GM19328 (cell line): ENCODE measurements around the gene STK32B.
"Not testable (repeated sequence)": the region's sequence is repeated elsewhere in the genome, so short reads cannot be mapped to it uniquely, and the experiment has no call there.

Experiments used
- ATAC-seq: cut with Tn5 transposase; IDR thresholded peaks from one replicate; pipeline ENCODE4 v1.9.1; 2021; ENCODE audit warnings: mild to moderate bottlenecking, moderate library complexity; ENCODE audit not compliant: unreplicated experiment

STK32B gene

DNA sequence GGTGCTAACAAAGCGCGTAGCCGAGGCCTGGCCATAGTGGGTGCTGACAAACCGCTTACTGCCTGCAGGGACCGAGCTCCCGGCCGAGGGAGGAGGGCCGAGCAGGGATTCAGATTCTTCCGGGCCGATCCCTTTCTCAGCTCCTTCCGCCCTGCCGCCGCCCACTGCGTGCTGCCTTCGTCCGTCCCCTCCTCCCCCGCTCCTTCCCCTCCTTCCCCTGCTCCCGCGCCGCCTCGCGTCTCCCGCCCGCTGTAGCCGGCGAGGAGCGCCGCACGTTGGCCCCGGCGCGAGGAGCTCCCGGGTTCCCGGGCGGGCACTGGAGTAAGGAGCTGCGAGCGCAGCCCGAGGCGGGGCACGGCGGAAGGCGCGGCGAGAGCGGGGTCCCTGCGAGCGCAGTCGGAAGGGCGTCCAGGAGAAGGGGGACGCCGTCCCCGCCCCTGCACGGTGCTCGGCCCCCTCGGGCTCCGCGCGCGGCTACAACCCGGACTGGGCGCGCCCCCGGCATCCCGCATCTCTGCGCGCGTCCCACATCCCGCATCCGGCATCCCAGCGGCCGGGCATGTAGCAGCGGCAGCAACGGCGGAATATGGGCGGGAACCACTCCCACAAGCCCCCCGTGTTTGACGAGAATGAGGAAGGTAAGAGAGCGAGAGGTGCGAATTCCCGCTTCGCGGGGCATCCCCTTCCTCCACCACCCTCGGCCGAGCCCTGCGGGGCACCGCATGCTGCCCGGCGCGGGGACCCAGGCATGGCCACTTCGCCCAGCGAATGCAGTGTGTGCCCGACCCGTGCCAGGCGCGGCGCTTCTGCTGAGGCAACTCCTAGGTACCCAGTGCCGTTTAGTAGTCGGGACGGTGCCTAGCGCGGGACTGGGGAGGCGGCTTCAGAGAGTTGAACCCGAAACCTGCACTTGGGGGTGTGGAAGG lies at the start of gene STK32B:
TSS of gene STK32B (plus strand) at position 203 of the 926 bp plus-strand sequence.
- ATAC-seq, result no peak

GRCh38 chr4:5001641-5002040 lies 49.6 kb upstream of the STK32B start:
- ATAC-seq, result not testable (repeated sequence)

DNA sequence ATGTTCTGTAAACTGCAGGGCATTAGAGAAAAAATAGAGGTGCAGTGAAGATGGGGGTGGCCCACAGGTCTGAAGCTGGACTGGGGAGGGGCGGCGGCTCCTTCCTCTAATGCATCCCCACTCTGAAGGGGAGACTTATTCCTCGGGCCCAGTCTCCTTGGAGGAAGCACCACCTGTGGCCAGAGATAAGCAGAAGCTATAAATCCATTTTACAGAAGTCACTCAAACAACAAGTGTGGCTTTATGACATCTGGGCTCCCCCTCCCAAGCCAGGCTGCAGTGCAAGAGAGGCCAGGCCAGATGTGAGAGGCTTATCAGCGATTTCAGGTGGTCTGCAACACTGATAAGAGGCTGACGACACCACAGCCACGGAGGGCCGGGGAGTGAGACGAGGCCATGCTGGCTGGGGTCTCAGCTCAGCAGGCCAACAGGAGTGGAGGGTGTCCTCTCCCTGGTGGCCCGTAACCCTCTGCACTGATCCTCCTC lies 47.9 kb upstream of the STK32B start:
- no peak for ATAC-seq

DNA sequence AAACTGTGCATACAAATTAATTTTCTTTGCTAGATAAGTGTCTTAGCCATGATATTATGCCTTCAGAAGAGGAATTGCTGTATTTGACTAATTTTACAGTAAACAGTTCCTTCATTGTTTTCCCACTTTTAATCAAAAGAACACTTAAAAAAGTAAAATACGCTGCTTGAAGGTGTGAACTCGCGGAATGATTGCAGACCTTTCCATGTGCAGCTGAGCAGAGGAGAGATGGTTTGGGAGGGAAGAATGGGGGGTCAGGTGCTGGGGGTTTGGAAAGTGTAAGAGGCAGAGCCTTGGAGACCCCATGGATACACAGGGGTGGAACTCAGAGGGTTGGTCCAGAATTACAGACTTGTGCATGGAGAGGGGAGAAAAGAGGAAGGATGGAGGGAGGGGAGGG lies 47.4 kb upstream of the STK32B start:
- ATAC-seq, result no peak

GRCh38 chr4:5004496-5004895 lies 46.8 kb upstream of the STK32B start:
- ATAC-seq, result no peak

- ATAC-seq, result not testable (repeated sequence)
Measured at GRCh38 chr4:5006932-5007331, 44.3 kb upstream of the STK32B start.

DNA sequence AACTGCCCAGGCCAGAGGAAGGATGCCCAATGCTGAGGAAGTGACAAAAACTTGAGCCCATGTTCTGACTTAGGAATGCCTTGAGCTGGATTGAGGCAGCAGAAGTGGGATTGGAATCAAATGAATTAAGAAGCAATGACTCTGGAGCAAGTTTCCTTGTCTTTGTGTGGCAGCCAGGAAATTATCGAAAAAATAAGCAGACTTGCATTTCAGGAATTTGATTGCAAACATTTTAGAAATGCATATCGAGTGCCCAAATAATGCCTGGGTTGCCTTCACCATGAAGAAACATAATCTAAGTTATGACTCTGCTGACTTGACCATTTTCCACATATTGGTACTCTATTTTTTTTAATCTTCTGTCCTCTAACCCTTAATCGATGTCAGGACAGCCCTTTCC lies 41.5 kb upstream of the STK32B start:
- ATAC-seq, result no peak

DNA sequence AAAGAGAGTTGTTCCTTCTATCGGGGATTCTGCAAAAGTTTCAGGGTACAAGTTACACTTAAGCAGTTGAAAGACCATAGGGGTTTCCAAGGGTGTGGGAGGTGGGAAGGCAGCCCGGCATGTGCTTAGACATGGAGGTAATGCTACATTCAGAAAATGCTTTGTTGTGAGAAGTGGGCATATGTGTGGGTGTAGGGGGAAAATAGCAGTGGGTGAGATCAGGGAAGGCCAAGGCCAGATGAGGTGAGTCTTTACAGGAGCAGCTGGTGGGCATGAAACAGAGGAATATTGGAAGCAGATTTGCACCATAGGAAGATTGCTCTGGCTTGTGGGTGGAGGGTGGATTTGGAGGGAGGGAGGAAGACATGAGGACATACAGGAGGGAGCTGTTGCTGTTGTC lies 40.3 kb upstream of the STK32B start:
- no peak for ATAC-seq

- ATAC-seq, result no peak
Measured at GRCh38 chr4:5012244-5012898, 38.9 kb upstream of the STK32B start.

DNA sequence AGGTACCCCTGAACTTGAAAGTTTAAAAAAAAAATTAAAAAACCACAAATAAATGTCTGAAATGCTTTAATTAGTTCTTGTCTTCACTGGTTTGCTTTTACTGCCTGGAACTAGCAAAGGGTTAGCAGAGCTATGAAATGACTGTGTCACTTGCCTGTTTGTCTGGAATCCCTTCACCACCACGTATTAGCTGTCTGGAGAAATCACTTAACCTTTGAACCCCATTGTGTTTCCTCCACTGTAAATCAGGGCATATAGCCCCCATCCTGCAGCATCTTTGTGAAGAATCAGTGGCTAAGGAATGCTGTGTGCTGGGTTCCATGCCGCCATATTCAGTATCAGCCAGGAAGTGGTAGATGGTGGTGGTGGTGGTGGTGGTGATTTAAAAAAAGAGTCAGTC lies 38.3 kb upstream of the STK32B start:
- no peak for ATAC-seq

DNA sequence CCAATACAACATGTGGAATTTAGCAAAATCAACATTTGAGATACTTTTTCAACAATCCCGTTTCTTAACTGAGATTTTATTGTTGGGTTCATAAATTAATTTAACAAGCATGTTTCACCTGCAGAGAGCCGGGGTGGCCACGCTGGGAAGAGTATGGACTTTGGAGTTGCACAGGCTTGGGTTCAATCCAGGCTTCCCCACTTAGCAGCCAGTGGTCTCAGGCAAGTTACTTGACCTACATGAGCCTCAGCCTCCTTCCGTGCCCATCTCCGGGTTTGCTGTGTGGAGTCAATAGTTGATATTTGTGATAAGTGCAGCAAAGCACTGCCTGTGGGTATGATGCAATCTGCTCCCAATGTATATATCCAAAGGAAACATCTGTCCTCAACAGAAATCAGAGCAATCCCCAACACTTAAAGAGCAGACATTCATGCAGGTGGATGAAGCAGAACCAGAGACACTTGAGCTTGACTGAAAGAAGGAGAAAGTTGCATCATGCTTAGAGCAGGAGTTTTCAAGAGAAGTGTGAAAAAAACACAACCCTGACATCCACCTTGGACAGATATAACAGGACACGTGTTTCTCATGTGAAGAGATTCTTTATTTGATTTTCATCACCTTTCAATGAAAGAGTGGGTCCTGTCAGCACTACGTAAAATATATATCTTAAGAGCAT lies 37.1 kb upstream of the STK32B start:
- no peak for ATAC-seq

DNA sequence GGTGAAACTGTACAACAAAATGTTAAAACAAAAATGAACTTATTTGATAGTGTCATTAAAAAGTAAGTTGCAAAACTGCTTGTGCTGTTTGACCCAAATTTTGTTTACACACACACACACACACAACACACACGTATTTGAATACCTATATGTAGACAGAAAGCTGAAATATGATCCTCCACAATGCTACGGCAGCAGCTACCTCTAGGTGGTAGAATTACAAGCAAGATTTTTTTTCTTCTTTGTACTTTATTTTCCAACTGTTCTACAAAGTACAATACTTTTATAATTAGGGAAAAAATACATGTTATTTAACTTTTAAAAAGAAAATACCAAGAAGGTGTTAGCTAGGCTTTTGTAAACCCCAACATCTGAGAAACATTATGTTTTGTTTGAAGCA lies 33.2 kb upstream of the STK32B start:
- no peak for ATAC-seq

GRCh38 chr4:5018603-5019002 lies 32.7 kb upstream of the STK32B start:
- no peak for ATAC-seq

- no peak for ATAC-seq
Measured at GRCh38 chr4:5019274-5019673, 32.0 kb upstream of the STK32B start, which contains the start of gene CYTL1. TSS of gene CYTL1 (minus strand) at chr4:5019458. CDS start at chr4:5019445, 13 bp downstream.

DNA sequence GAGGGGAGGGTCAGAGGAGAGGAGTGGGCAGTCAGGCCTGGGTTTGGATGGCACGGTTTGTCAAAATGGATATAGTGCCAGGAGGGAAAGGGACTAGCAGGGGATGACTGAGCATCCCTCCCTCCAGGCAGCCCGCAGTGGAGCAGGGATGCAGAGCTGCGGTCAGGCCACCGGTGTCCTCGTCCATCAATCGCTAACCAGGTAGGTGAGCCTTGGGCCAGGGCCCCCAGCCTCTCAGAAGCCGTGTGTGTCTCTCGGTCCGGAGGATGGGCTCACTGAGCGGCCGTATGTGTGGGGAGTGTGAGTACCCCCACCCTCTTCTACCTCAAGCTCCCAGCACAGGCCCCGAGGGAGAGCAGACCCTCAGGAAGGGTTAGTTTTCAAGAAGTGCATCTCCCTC lies 31.5 kb upstream of the STK32B start:
- ATAC-seq, result no peak

DNA sequence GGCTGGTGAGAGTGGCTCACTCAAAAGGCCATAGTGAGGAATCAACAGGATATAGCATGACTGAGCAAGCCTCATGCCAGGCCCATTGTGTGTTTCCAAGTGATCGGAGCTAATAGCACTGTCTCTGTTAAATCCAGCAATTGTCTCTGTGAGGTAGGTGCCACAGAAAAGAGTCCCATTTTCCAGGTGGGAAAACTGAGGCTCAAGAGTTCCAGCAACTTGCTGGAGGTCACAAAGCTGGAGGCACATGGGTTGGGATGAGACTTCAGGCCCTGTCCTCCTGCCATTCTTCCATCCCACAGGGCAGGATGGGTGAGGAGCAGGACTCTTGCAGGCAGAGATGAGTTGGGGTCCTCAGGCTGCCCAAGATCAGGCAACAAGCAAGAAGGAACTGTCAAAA lies 30.9 kb upstream of the STK32B start:
- ATAC-seq, result no peak

- ATAC-seq, result no peak
Measured at GRCh38 chr4:5021546-5021945, 29.7 kb upstream of the STK32B start.

- no peak for ATAC-seq
Measured at GRCh38 chr4:5024673-5025072, 26.6 kb upstream of the STK32B start.

DNA sequence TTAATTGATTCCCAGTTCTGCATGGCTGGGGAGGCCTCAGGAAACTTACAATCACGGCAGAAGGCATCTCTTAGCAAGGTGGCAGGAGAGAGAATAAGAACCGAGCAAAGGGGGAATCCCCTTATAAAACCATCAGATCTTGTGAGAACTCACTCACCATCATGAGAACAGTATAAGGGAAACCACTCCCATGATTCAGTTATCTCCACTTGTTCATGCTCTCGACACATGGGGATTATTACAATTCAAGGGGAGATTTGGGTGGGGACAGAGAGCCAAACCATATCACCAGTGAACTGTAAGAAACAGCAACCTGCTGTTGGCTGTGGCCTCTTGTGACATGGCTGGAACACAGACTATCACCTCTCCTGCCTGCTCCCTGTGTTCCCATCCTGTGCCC lies 24.9 kb upstream of the STK32B start:
- ATAC-seq, result no peak

DNA sequence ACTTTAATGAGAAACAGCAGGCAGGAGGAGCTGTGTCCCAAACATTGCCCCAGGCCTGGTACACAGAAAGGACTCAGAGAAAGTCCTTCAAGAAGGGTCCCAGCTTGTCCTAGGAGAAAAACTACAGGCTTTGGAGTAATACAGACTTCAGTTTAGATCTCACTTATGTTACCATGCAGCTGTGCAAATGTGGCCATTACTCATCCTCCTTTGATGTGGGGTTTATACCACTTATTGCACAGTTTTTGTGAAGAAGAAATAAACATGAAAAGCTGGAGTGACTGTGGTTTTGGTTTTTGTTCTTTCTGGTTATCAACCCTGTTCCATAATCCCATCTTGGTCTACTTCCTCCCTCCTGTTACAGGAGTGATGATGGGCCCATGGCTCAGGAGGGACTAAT lies 23.9 kb upstream of the STK32B start:
- ATAC-seq, result no peak

DNA sequence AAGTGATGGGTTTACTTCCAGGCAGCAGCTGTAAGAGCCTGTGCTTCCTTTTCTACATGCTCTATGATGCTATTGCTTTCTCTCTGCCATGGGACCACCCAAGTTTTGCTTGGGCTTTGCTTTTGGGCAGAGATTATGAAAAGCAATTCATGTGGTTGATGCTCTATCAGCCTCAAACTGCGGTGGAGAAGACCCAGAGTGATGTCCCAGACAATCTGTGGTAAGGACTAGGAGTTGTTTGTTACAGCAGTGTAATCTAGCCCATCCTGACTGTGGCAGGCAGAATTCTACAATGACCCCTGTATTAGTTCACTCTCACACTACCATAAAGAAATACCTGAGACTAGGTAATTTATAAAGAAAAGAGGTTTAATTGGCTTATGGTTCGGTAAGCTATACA lies 22.8 kb upstream of the STK32B start:
- ATAC-seq, result no peak
